Keratinocyte (primary cell): Measurements from ENCODE around the gene QRICH2. TPM values are rescaled to one million over a fixed set of nuclear protein-coding genes. Genes with fewer than 3 reads are reported as not detected.
"Not testable (repeated sequence)": the region's sequence is repeated elsewhere in the genome, so short reads cannot be mapped to it uniquely, and the experiment has no call there.

Experiments used
- DNase-seq: peaks from one replicate; pipeline ENCODE4 v3.0.0-alpha.2; 2011; ENCODE audit warnings: low read depth, missing footprints, low spot score
- FAIRE-seq: peaks from 2 replicates; lab custom pipeline; 2011; peaks lifted over from hg19 to GRCh38; lab: Jason Lieb, UNC
- H2AFZ ChIP-seq: 2 replicates; pipeline ENCODE4 v1.6.0; 2012; ENCODE audit warnings: low read length, control low read depth, inconsistent platforms; ENCODE audit not compliant: control insufficient read depth
- H3K27ac ChIP-seq: 2 replicates; pipeline ENCODE4 v1.5.1; 2011; ENCODE audit warnings: low read length; ENCODE audit not compliant: control insufficient read depth, insufficient read depth
- H3K27me3 ChIP-seq: 3 replicates; pipeline ENCODE4 v1.6.0; 2011; ENCODE audit warnings: low read length; ENCODE audit not compliant: control insufficient read depth, insufficient read depth; ENCODE audit errors: extremely low read depth
- H3K36me3 ChIP-seq, 2 experiments: 2 replicates in 1 of 2; 3 replicates in 1 of 2; pipeline ENCODE4 v1.5.1; 2011; ENCODE audit warnings: low read length in 2 of 2, mild to moderate bottlenecking in 1 of 2; ENCODE audit not compliant: control insufficient read depth in 2 of 2, insufficient read depth in 2 of 2; ENCODE audit errors: extremely low read depth in 1 of 2
- H3K4me1 ChIP-seq: 3 replicates; pipeline ENCODE4 v1.5.1; 2011; ENCODE audit warnings: low read length; ENCODE audit not compliant: control insufficient read depth, insufficient read depth; ENCODE audit errors: extremely low read depth
- H3K4me2 ChIP-seq: 3 replicates; pipeline ENCODE4 v1.6.0; 2011; ENCODE audit warnings: low read depth, low read length; ENCODE audit not compliant: control insufficient read depth, insufficient read depth; ENCODE audit errors: extremely low read depth
- H3K4me3 ChIP-seq, 3 experiments: fragments of 200-600 bp in 1 of 3; sonication (generic) in 1 of 3; 2 replicates in 2 of 3; 3 replicates in 1 of 3; pipeline ENCODE4 v1.5.1; 2011 to 2016; ENCODE audit warnings: low read length in 3 of 3, mild to moderate bottlenecking in 3 of 3, control low read depth in 2 of 3, inconsistent platforms in 1 of 3, low read depth in 1 of 3, mixed read lengths in 1 of 3, mixed run types in 1 of 3, moderate library complexity in 1 of 3; ENCODE audit not compliant: control insufficient read depth in 2 of 3, insufficient read depth in 2 of 3; ENCODE audit errors: extremely low read depth in 1 of 3
- H3K79me2 ChIP-seq: 2 replicates; pipeline ENCODE4 v1.6.0; 2012; ENCODE audit warnings: low read length; ENCODE audit not compliant: control insufficient read depth, insufficient read depth
- H3K9ac ChIP-seq: 3 replicates; pipeline ENCODE4 v1.6.0; 2011; ENCODE audit warnings: low read length; ENCODE audit not compliant: control insufficient read depth, insufficient read depth; ENCODE audit errors: extremely low read depth
- H3K9me1 ChIP-seq: 3 replicates; pipeline ENCODE4 v1.6.0; 2011; ENCODE audit warnings: low read length; ENCODE audit not compliant: control insufficient read depth, insufficient read depth; ENCODE audit errors: extremely low read depth
- H3K9me3 ChIP-seq: 2 replicates; pipeline ENCODE4 v1.5.1; 2012; ENCODE audit warnings: low read depth, low read length; ENCODE audit not compliant: control insufficient read depth
- H4K20me1 ChIP-seq: 3 replicates; pipeline ENCODE4 v1.6.0; 2011; ENCODE audit warnings: low read length; ENCODE audit not compliant: control insufficient read depth, insufficient read depth; ENCODE audit errors: extremely low read depth
- EZH2 ChIP-seq: IDR thresholded peaks from one replicate; pipeline ENCODE4 v1.6.1; 2012; ENCODE audit warnings: inconsistent platforms, mild to moderate bottlenecking, low read length, moderate library complexity
- dilution Hi-C: fragments of 300-500 bp; cut with MboI; formaldehyde crosslinking; loops from one replicate; pipeline ENCODE4 v1.7.0; 2020; ENCODE audit warnings: low sequenced_read_pairs; ENCODE audit not compliant: extremely low pct_ligation_motif_present
- polyA plus RNA-seq, 5 experiments: library from polyadenylated mRNA; depleted of rRNA in 3 of 5; stranded (reverse) in 3 of 5; stranded (forward) in 1 of 5; unstranded in 1 of 5; fragments of >200 nt; gene quantifications; 1 replicate in 1 of 5; 2 replicates in 3 of 5; 3 replicates in 1 of 5; pipeline versions ENCODE4 v1.2.1 to v1.2.3, GENCODE V29; 2011 to 2012; ENCODE audit warnings: missing spikeins in 2 of 5, low read depth in 1 of 5, low replicate concordance in 1 of 5
- TF ChIP-seq, protein P1 (sequence below), 3 experiments: IDR thresholded peaks in 1 of 3; conservative IDR thresholded peaks in 1 of 3; optimal IDR thresholded peaks in 1 of 3; 2 replicates in 2 of 3; 3 replicates in 1 of 3; pipeline versions ENCODE3 to v1.5.1; 2011; ENCODE audit warnings: low read length in 3 of 3, mild to moderate bottlenecking in 3 of 3, moderate library complexity in 2 of 3, control low read depth in 1 of 3, inconsistent platforms in 1 of 3; ENCODE audit not compliant: insufficient read depth in 2 of 3; ENCODE audit errors: extremely low read depth in 1 of 3

Gene QRICH2
- polyA plus RNA-seq, 1 donor (not counting 4 experiments of a cell fraction or from before 2014, with no cell fraction given), result 1.6 TPM

DNA sequence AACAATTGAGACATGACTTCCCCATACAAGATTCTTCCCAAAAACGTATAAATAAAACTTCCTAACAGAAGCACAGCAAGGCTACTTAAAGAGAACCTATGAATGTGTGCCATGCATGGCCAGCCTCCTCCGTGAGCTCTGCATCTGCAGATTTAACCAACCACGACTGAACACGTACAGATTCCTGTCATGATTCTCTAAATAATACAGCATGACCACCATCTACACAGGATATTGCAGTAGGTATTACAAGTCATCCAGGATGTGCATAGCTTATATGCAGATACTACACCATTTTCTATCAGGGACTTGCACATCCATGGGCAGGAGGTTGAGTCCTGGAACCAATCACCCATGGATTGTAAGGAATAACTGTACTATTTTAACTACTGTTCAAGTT lies 1.4 kb upstream of the QRICH2 start:
- Histone ChIP-seq H3K27me3 (no peaks in the 10 kb centered on the region), H3K9ac (no peak overlapping the region), H3K9me3 (no peaks in the 10 kb centered on the region), H3K27ac (no peak overlapping the region), H3K4me3 (no peak overlapping the region), H3K9me1 (no peaks in the 10 kb centered on the region), H3K4me1 (no peaks in the 10 kb centered on the region), H3K79me2 (no peaks in the 10 kb centered on the region), H3K36me3 (peaks cover 15 to 17% of the 10 kb centered on the region in 2 experiments), H2AFZ (no peak overlapping the region), H3K4me2 (no peak overlapping the region), H4K20me1 (no peaks in the 10 kb centered on the region)
- no peak for FAIRE-seq
- dilution Hi-C loops, result no loop called here
- DNase-seq, result no peak
- TF ChIP-seq EZH2, result no peak
- TF ChIP-seq, protein P1, sequence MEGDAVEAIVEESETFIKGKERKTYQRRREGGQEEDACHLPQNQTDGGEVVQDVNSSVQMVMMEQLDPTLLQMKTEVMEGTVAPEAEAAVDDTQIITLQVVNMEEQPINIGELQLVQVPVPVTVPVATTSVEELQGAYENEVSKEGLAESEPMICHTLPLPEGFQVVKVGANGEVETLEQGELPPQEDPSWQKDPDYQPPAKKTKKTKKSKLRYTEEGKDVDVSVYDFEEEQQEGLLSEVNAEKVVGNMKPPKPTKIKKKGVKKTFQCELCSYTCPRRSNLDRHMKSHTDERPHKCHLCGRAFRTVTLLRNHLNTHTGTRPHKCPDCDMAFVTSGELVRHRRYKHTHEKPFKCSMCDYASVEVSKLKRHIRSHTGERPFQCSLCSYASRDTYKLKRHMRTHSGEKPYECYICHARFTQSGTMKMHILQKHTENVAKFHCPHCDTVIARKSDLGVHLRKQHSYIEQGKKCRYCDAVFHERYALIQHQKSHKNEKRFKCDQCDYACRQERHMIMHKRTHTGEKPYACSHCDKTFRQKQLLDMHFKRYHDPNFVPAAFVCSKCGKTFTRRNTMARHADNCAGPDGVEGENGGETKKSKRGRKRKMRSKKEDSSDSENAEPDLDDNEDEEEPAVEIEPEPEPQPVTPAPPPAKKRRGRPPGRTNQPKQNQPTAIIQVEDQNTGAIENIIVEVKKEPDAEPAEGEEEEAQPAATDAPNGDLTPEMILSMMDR (optimal IDR thresholded peaks at IDR 0.05 in 1 of 3, IDR thresholded peaks at IDR 0.05 in 1 of 3, conservative IDR thresholded peaks at IDR 0.05 in 1 of 3; ENCODE audit: extremely low read depth in 1 of 3, insufficient read depth in 2 of 3, low read length in 3 of 3), result no peak

DNA sequence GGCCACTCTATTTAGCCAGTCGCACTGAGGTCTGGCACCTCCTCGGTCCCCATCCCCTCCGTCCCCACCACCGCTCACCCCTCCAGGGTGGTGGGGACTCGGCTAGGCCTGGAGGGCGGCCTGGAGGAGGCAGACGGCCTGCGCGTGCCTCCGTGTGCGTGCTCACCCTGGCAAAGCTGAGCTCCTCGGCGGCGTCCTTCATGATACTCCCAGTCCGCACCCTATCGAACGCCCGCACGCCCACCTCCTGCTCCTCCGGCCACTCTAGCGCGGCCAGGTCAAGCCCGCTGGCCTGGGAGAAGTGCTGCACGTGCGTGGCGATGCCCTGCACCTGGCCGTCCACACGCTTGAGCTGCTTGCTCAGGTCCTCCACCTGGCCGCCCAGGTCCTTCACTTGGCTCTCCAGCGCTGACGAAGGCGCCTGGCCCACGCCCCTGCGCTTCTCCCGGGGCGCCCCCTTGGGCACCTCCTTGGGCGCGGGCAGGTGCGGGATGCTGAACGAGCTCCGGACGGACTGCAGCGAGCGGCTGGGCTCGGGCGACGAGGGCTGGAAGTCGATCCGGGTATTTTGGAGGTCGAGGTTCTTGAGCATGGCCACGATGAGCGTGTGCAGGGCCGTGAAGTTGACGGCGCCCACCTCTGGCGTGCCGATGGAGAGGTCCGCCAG lies 644 bp downstream of the QRICH2 start:
- Histone ChIP-seq H3K27ac (no peak overlapping the region), H3K4me2 (no peak overlapping the region), H3K79me2 (no peaks in the 10 kb centered on the region), H3K4me1 (no peaks in the 10 kb centered on the region), H3K9me3 (no peaks in the 10 kb centered on the region), H3K36me3 (peaks cover 8 to 13% of the 10 kb centered on the region in 2 experiments), H3K9ac (no peak overlapping the region), H3K27me3 (no peaks in the 10 kb centered on the region), H4K20me1 (no peaks in the 10 kb centered on the region), H3K9me1 (no peaks in the 10 kb centered on the region), H3K4me3 (no peak overlapping the region), H2AFZ (no peak overlapping the region)
- FAIRE-seq, result no peak
- dilution Hi-C loops, result no loop called here
- no peak for DNase-seq
- TF ChIP-seq, protein P1 (optimal IDR thresholded peaks at IDR 0.05 in 1 of 3, IDR thresholded peaks at IDR 0.05 in 1 of 3, conservative IDR thresholded peaks at IDR 0.05 in 1 of 3; ENCODE audit: extremely low read depth in 1 of 3, insufficient read depth in 2 of 3, low read length in 3 of 3), result no peak
- no peak for TF ChIP-seq EZH2

DNA sequence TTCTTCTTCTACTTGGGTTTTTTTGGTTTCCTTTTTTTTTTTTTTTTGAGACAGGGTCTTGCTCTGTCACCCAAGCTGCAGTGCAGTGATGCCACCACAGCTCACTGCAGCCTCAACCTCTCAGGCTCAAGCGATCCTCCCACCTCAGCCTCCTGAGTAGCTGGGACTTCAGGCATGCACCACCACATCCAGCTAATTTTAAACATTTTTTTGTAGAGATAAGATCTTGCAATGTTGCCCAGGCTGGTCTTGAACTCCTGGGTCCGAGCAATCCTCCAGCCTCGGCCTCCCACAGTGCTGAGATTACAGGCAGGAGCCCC lies 3.0 kb downstream of the QRICH2 start:
- dilution Hi-C loops, result not testable (repeated sequence)

More for the DNA sequence above, 3.0 kb downstream of the QRICH2 start:
- H3K4me2 ChIP-seq, H3K9me1 ChIP-seq, H3K4me1 ChIP-seq, H3K27ac ChIP-seq, H3K36me3 ChIP-seq, H3K27me3 ChIP-seq, FAIRE-seq, DNase-seq, H4K20me1 ChIP-seq, H2AFZ ChIP-seq, H3K9ac ChIP-seq, H3K4me3 ChIP-seq, H3K9me3 ChIP-seq, H3K79me2 ChIP-seq: not testable (repeated sequence)
